ENCODE data around the gene GTSF1L.

GTSF1L gene

DNA sequence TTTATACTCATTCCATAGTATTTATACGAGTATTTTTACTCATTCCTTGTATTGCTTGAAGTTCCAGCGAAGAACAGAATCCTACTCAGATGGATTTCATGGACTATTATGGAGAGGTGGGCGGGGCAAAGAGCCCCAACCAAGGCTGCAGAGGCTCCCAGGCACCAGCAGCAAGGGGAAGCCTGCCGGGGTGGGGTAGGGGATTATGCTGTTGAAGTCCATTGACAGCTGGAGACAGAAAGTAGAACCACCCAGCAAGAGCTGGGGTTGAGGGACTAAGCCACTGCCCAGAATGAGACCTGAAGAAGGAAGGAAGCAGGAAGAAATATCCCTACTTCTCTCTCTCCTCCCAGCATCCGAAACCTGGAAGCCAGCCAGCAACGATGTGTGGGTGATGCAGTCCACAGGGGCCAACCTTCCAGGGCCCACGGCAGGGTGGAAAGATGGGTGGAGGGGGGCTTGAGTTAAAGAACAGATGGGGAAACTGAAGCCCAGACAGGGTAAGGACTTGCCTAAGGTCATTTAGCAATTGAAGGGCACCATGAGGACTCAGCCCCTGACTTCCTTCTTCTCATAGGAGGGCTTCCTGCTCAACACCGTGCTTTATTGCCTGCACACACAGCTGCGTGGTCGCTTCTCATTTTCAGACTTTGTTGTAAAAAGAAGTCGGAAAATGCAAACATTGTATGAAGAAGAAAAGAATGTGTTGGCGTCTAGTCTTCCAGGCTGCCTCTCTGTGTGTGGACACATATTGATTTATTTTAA is 18.3 kb upstream of the GTSF1L start:
- no peak for DNase-seq (ENCODE audit: low read depth)

DNA sequence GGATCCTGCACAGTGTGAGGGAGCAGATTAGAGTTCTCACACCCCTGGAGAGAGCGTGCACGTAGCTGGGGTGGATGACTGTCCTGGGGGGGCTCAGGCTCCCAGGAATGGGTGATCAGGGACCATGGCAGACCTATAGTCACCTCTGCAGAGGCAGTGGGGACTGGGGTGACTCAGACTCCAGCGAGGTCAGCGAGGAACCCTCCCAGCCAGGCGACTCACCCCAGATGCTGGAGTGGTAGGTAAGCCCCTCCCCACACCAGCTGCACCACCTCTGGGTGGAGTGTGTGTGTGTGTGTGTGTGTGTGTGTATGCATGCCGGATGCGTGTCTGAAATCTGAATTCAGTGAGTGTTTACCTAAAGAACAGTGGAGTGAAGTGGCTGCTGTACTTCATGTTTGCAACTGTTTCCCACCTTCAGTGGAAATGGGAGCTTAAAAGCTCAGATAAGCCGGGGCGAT is 17.4 kb upstream of the GTSF1L start:
- no peak for DNase-seq (ENCODE audit: low read depth)

DNA sequence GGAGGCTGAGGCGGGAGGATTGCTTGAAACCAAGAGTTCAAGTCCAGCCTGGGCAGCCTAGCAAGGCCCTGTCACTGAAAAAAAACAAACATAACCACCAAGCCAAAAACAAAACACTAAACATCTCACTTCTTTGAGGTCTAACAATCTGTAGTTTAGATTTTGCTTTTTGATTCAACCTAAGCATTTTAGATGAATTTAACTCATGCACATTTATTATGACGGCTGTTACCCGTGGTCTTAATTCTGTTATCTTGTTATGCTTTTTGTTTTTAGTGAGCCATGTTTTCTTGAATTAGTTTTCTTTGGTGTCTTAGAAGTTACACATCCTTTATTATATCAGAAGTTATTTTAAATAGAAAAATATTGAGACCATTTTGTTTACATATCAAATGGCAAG is 13.8 kb upstream of the GTSF1L start:
- no peak for DNase-seq (ENCODE audit: low read depth)

DNA sequence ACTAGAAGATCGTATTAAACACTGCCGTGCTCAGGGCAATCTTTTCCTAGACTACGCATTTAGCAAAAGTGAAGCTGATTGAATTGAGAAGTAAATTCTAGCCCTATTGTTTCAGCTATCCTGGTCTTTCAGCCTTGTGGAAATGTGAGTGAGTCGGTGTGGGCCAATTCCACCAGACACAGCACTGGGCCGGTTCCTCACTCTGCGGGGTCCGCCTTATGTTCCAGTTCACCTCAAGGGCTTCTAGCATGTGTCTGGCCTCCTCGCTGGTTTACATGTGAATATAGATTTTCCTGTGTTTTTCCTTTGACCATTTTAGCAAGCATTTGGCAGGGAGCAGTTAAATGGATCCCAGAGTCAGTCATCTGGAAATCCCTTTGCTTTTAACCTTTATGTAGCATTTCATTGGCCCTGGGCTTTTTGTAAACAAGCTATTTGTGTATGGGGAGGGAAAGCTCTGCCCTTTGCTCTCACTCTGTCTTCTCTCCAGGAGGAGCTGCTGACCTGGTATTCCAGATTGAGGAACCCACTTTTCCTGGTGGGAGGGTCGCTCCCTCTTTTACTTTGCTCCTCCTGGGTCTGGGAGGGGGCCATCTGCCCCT is 12.4 kb upstream of the GTSF1L start:
- DNase-seq (ENCODE audit: low read depth): no peak

DNA sequence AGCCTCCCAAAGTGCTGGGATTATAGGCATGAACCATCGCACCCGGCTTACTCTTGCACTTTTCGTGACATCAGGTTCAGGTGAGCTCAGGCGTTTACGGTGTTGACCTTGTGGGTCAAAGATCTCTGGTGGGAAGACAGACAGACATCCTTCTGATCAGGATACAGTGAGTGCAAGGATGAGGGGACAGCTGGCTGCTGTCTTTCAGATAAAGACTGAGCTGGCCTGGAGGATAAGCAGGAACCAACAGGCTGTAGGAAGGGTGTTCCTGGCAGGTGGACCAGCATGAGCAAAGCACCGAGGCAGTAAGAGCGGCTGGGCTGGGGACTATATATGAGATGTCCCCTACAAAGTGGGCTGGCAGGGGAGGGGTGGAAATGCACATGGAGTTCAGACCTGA is 11.1 kb upstream of the GTSF1L start:
- DNase-seq (ENCODE audit: low read depth): no peak

DNA sequence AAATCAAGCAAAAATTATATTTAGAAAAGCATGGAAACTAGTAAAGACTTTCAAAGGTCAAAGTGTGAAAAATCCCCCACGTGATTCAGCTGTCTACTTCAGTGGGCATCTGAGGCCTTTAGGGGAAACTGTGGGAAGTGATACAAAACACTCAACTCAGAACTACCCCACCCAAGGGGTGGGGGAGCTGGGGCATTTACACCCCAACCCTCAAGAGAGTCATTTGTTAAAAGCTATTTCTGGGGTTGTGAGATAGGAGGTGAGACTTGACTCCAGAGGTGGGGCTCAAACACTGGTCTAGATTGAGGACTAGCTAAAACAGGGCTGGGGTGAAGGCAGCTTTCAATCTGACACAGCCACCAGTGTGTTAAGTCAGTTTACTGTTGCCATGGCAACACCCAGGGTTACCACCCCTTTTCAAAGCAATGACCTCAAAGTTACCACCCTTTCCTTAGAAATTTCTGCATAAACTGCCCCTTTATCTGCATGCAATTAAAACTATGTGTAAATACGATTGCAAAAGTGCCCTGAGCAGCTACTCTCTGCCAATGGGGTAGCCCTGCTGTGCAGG is 9.9 kb upstream of the GTSF1L start:
- DNase-seq (ENCODE audit: low read depth): no peak

DNA sequence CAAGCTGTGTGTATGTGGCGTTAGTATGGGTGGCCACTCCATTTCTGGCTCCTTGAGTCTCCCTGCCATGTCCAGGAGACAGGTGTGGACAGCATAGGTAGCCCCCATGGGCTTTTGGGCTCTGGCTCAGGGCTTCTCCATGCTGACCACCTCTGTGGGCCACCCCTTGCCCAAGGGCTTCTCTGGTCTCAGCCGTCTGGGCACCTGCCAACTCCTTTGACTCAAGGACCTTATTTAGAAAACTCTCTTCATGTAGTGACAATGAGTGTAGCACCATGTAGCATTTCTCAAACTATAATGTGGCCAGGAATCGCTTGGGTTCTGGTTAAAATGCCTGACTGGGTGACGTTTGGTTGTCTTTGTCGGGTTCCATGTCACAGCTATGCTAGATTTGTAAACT is 5.1 kb upstream of the GTSF1L start:
- no peak for DNase-seq (ENCODE audit: low read depth)

DNA sequence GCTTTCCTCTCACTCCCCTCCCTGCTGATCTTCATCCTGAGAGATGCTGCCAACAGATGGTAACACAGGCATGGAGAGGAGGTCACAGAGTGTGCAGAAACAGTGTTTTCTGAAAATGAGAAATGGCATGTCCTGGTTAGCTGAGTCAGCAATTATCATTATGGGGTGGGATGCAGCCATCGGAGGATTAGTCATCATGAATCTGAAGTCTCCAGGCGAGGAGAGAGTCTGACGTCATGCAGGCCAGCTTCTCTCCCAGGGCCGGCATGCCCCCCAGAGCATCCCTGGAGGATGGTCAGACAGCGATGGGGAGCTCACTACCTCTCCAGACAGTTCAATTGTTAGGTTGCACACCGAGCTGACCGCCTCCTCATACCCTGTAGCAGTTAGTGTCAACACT is 4.7 kb upstream of the GTSF1L start:
- DNase-seq (ENCODE audit: low read depth): no peak

DNA sequence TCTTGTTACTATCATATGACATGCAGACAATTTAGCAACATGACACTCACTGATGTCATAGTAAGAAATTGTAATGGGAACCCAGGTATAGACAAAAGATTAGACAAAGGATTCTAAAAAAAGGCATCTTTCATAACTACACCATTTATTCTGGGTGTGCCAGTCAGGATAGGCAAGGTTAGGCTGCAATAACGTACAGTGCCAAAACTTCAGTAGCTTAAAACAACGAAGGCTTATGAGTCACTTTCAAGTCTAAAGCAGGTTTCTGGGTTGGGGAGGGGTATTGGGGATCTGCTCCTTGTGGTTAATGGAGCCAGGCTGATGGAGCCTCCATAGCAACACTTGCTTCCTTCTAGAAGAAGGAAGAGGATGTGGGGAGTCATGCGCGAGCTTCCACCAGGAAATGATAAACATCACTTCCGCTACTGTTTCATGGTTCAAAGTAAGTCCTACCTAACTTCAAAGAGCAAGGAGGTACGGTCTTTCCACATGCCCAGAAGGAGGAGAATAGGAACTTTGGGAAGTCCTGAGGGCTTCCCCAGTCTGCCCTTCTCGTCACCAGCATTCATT is 2.0 kb upstream of the GTSF1L start:
- no peak for DNase-seq (ENCODE audit: low read depth)

DNA sequence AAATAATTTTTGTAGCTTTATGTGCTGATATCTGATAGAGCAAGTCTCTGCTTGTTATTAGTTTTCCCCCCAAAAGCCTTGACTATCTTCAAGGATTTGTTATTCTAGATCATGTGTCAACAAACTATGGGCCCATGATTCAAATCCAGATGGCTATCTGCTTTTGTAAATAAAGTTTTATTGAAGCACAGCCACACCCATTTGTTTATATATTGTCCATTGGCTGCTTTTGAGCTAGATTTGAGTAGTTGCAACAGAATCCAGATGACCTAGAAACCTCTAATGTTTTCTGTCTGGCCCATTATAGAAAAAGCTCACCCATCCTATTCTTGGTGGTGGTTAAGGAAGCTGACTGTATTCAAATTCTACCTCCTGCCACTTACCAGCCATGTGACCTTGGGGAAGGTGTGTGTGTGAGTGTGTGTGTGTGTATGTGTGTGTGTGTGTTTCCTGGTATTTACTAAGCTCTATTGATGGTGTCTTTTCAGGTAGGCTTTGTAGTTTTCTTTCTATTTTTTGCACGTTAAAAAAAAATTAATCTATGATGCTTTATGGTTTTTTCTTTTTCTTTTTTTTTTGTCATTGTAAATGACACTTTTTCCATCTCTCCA is 1.3 kb upstream of the GTSF1L start:
- DNase-seq (ENCODE audit: low read depth): no peak

DNA sequence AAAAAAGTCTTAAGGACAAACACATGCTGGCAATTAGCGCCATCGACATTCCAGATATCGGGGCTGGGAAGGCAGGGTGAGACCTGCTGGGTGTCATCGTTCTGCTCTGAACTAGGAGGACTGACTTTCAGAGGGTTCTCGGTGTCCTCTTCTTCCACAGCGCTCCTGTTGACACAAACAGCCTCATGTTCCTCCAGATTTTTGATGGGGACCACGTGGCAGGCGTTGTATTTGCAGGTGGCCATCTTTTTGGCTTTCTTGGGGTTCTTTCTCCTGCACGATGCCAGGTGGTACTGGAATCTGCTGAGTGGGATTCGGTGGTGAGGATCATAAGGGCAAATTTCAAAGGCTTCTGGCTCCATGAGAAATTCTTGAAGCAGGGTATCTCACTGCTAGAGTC is 469 bp downstream of the GTSF1L start:
- DNase-seq (ENCODE audit: low read depth): no peak

DNA sequence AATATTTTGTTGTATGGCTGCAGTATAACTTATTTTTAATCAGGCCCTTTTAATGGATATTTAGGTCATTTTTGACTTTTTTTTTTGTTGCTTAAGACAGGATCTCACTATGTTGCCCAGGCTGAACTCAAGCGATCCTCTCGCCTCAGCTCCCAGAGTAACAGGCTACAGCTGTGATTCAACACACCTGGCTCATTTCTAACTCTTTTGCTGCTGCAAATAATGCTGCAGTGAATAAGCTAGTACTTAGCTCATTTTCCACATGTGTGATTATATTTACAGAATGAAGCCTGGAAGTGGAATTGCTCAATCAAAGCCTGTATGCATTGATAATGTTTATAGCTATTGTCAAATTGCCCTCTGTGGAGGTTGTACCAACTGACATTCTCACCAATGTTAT is 1.1 kb downstream of the GTSF1L start:
- DNase-seq (ENCODE audit: low read depth): no peak

DNA sequence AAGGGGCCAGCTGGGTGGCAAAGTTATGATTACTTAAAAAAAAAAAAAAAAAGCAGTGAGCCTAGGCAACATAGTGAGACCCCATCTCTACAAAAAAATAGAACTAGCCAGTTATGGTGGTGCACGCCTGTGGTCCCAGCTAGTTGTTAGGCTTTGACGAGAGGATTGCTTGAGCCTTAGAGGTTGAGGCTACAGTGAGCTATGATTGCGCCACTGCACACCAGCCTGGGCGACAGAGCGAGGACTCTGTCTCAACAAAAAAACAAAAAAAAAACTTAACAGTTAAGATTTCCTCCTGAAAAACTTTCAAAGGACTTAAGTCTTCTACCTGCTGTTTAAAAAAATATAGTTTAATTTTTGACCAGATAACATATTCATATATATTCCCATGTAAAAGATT is 2.4 kb downstream of the GTSF1L start:
- no peak for DNase-seq (ENCODE audit: low read depth)

DNA sequence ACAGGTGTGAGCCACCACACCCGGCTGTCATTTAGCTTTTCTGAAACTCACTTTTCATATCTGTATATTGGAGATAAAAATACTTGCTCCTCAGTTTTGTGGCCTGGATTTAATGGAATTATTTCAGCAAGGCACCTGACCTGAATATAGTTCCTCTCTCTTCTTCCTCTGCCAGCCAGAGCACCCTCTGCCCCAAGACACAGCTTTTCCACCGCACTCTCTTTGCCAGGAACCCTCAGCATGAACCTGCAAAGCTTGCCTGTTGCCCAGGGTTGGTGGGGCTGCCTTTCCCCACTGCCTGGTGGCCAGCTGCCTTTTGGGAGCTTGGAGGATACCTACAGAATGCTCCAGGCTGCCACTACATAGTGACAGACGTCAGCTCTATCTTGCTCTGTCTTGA is 3.1 kb downstream of the GTSF1L start:
- no peak for DNase-seq (ENCODE audit: low read depth)

DNA sequence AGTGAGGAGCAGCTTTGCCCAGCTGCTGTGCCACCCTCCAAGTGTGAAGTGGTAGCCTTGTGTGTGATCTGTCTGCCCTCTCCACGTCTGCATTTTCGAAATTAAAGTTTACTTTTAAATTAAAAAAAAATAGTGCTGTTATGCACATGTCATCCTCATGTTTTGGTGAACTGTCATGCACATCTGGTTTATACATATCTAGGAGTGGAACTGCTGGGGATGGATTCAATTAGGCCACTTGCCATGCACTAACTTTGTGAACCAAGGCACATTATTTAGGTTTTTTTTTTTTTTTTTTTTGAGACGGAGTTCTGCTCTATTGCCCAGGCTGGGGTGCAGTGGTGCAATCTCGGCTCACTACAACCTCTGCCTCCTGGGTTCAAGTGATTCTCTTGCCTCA is 3.6 kb downstream of the GTSF1L start:
- DNase-seq (ENCODE audit: low read depth): no peak

DNA sequence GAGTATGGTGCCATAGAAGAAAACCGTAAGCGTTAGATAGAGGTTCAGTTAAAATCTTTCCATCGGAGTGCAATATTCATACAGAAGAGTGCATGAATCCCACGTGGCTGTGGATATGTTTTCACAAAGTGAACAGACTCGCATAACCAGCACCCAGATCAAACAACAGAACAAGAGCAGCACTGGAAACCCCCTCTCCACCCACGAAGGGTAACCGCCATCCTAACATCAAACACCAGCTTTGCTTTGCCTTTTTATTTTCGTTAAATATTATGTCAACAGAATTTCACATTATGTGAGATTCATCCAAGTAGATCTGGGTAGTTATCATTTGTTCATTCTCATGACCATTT is 4.7 kb downstream of the GTSF1L start:
- DNase-seq (ENCODE audit: low read depth): peak; percentile 6

DNA sequence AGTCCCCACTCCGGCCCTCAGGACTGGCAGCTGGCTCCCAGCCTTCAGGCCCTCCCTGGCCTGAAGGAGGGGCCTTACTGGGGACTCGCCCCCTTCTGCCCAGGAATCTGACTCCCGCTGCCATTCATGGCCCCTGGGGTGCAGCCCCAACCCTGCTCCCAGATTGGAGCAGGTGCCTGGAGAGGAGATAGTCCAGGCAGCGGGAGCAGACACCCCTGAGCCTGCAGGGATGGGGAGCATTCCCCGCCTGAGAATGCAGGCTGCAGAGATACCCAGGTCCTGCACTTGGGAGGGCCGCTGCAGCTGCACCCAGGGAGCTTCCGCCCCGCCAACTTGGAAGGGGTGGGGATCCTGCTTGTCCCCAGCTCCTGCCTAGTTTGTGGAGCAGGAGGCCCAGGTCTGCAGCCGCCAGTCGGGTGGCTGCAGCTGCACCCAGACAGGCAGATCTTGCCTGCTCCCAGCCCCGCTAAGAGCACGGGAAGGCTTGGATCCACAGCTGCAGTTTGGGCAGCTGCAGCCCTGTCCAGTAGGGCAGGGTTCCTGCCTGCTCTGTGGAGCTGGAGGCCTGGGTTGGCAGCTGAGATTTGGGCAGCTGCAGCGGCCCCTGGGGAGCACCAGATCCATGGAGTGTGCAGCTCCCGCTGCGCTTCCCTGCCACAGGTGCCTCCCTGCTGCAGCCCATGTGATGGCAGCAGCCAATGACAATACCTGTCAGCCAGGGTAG is 5.2 kb downstream of the GTSF1L start:
- DNase-seq (ENCODE audit: low read depth): no peak

DNA sequence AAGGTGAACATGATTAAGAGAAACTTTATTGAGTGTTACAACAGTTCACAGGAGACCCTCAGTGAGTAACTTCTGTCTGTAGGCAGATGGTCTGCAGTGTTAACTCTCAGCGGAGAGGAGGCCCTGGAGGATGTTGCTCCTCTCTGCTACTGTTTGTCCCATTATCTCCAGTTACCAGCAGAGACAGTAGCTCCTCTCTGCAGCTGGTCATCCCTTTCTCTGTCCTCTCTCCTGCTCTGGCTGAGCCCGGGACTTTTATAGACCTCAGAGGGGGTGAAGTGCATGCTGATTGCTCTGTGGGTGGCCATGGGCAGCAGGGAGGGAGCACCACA is 5.7 kb downstream of the GTSF1L start:
- DNase-seq (ENCODE audit: low read depth): no peak

DNA sequence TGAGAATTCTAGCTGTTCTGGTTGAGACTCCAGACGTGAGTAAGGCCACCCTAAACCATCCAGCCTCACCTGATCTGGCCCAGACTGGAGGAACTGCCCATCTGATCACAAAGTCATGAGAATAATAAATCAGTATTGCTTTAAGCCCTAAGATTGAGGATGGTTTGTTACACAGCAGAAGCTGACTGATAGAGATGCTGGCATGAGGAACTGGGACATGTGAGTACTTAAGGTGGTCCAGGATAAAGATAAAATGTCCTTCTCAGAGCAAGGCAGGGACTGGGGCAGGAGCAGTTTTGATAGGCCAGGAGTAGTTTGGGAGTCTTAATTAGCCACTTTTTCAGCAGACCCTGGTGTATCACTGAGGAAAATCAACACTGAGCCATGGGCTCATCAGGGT is 6.8 kb downstream of the GTSF1L start:
- no peak for DNase-seq (ENCODE audit: low read depth)

DNA sequence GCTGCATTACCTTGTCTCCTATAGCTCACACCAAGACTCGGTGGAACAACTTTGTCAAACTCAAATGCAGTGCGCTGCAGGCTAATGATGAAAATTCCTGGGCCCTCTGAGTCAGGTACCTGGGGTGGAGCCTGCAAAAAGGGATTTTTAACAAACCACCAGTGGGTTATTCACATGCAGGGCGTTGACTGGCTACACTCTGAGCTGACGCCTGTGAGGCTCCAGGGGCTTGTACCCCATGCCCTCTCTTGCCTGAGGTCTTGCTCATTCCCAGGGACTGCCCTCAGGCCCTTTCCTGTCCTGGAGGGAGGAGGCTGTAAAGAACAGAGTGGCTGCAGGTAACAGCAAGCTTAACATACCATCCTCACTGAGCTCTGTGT is 9.2 kb downstream of the GTSF1L start:
- no peak for DNase-seq (ENCODE audit: low read depth)

DNA sequence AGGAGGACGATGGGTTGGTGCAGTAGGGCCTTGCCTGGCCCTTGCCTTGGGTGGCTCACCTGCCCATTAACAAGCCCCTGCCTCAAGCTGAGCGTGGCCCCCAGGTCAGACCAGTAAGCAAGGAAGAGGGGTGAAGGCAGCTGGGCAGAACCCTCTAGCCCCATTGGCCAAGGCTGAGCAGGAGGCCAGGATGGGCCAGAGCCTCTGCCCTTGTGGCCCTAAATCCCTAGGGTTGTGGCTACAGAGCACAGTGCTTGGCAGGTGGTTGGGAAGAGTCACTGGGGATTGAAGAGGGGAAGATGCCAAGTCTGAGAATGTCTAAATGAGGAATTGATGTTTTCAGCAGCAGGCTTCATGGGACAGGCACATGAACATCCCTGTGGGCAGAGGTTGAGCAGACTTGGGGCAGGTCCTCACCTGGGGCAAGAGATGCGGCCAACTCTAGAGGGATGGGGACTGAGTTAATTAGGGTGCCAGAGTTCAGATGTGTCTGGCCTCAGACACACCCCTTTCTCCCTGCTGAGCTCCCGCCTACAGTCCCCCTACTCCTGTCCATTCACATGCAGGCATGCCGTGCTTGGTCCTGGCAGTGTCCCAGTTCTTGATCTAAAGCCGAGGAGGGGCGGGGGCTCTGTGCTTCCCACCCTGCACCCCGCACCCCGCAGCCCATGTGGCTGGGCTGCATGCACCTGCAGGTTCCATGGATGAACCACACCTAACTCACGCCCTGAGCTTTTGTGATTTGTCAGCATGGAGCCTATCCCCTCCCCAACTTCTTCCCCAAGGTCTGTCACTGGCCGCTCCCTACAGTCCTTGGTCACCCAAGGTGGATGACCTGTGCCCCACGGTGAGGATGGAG is 9.8 kb downstream of the GTSF1L start:
- no peak for DNase-seq (ENCODE audit: low read depth)

DNA sequence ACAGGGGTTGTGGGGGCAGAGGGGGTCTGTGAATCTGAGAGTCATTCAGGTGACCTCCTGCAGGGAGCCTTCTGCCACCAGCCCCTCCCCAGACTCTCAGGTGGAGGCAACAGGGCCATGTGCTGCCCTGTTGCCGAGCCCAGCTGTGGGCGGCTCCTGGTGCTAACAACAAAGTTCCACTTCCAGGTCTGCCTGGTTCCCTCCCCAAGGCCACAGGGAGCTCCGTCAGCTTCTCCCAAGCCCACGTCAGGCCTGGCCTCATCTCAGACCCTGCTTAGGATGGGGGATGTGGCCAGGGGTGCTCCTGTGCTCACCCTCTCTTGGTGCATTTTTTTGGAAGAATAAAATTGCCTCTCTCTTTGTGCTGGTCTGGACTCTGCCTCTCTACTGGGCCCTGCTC is 10.7 kb downstream of the GTSF1L start:
- no peak for DNase-seq (ENCODE audit: low read depth)

Data from activated T-helper 9 cell treated with anti-CD3 and anti-CD28 coated beads, Interleukin-2, amount 50 U/mL, for 16 hours (primary cell).